GM19023 (cell line): ENCODE data around the gene TMEM186.
A peak's percentile ranks its signal among the peaks of the same experiment; 100 is the strongest.
"Not testable (repeated sequence)": the region's sequence is repeated elsewhere in the genome, so short reads cannot be mapped to it uniquely, and the experiment has no call there.

Source experiments
- ATAC-seq: cut with Tn5 transposase; IDR thresholded peaks from one replicate; pipeline ENCODE4 v1.9.1; 2021; ENCODE audit warnings: mild to moderate bottlenecking, moderate library complexity; ENCODE audit not compliant: unreplicated experiment

TMEM186 gene

DNA sequence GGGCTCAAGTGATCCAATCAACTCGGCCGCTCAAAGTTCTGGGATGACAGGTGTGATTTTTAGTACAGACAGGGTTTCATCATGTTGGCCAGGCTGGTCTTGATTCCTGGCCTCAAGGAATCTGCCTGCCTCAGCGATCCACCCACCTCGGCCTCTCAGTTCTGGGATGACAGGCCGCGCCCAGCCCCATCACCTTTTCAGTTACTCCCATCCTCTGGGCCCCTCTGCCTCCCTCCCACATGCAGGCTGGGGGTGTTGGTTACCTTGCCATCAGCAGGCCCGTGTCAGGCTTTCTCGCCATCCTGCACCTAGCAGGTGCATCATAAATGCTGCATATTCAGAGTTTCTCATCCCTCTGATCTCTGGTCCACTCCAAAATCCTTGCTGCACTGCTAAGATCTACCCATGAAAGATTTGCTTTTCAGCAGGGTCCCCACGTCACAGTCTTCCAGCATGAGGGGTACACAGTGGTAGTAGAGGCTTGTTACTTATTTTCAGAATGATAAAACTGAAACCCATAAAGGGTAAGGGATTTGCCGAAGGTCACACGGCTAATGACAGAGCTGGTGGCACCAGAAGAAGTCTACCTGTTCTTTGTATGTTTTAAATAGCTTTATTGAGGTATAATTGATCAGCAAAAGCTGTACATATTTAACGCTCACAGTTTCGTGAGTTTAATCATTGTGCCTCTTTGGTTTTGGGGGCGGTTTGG lies 16.8 kb upstream of the TMEM186 start:
- ATAC-seq = no peak

DNA sequence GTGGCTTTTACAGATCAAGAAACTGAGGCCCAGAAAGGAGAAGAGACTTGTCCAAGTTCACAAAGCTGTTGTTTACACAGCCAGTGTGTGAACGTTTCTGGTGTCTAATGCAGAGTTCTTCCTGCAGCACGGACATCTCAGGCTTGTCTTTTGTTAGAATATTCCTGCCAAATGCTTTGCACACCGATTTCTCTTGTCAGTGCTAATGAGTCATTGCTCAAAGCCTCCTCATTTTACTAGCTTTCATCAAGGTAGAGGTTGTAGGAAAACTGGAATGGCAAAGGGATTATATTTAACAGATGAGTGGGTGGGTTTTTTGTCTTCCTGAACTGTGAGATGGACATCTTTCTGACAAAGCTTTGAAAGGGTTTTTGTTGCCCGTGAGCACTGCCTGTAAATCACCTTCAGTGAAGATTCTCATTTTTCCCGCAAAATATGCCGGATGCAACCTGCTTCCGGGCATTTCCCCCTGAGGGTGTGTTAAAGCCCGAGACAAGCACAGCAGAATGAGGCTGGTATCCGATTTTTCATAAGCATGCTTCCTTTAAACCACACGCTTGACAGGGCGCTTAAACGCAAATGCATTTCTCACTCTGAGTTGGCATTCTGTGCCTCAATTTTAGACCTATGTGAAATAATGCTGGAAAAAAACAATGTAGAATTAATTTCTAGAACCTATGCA lies 14.9 kb upstream of the TMEM186 start:
- no peak for ATAC-seq

- ATAC-seq = no peak
Measured at GRCh38 chr16:8808613-8809353, 11.3 kb upstream of the TMEM186 start.

DNA sequence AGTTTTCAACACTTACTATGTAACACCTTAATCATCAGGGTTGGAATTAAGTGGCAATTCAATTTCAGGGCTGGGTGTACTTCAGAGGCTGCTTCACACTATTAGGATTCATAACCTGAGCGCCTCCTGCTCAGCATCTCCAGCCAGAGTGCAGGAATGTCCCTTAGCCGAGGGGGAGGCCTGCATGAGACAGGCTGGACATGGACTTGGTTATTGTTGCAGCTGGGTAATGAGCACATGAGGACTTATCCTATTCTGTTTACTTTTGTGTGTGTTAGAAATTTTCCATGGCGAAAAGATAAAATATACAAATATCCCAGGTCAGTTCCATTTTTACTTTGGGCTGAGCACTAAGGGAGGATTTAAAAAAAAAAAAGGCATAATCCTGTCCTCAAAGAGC lies 10.6 kb upstream of the TMEM186 start:
- no peak for ATAC-seq

DNA sequence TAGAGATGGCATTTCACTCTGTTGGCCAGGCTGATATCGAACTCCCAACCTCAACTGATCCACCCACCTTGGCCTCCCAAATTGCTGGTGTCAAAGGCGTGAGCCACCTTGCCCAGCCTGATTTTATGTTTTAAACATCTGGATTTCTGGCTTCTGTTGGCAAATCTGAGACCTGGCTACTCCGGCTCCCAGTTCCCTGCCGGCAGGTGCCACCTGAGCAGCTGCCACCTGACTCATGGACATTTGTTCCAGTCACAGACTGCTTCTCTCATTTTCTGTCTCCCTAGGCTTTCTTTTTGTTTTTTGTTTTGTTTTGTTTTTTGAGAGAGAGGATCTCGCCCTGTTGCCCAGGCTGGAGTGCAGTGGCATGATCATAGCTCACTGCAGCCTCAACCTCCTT lies 9.8 kb upstream of the TMEM186 start:
- no peak for ATAC-seq

- ATAC-seq = no peak
Measured at GRCh38 chr16:8806272-8806983, 9.0 kb upstream of the TMEM186 start.

GRCh38 chr16:8804313-8804712 lies 6.9 kb upstream of the TMEM186 start:
- no peak for ATAC-seq

GRCh38 chr16:8803733-8804132 lies 6.3 kb upstream of the TMEM186 start:
- not testable (repeated sequence) for ATAC-seq

DNA sequence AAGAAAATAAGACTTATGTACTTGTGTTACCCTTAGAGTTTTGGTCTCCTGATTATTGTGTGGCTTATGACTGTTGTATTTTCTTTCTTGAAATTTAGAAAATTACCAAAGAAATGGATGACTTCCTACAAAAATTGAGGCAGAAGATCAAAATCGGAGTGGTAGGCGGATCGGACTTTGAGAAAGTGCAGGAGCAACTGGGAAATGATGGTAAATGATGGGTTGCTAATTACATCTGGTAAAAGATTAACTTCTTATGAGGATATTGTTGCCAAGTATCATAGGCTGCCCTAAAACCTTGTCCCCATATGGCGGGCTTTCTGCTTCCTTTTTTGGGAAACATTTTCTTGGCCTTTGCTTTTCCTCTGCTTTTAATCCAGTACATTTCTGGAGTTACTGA lies 4.3 kb upstream of the TMEM186 start:
- ATAC-seq = no peak

- ATAC-seq = no peak
Measured at GRCh38 chr16:8798535-8799157, 1.2 kb upstream of the TMEM186 start.

- ATAC-seq = peak; percentile 2
Measured at GRCh38 chr16:8798174-8798527, 712 bp upstream of the TMEM186 start.

DNA sequence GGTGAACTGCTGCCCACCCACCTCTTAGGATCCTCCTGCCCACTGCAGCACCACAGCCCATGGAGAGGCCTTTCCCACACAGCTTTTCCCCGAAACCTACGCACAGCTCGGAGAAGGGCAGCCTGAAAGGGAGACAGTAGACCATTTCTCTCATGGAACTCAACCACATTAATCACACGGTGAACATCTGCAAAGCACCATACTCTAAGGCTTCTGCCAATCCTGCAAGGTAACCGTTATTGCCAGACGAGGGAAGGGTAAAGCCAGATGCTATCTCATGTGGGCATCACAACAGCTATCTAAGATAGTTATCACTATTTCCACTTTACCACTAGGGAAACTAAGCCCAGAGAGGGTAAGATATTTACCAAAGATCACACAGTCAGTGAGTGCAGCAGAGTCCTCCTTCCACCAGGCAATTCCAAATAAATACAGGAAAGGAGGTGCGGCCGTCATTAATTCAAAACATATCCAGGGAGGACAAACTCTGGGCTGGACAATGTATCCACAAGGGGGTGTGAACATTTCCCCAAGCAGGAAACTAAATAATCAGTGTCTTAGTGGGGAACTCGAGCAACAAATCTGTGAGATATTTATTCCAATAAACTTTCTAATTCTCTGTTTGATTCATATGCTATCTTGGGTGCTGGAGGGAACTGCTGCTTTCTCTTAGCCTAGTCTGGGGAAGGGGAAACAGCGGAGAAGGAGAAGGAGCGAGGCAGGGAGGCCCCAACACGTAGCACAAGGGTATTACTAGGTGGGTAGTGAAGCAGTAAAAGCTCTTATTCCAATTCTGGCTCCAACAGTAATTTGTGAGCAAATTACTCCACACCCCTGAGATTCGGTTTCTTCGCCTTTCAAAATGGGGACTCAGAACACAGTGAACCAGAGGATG lies 723 bp downstream of the TMEM186 start:
- no peak for ATAC-seq

DNA sequence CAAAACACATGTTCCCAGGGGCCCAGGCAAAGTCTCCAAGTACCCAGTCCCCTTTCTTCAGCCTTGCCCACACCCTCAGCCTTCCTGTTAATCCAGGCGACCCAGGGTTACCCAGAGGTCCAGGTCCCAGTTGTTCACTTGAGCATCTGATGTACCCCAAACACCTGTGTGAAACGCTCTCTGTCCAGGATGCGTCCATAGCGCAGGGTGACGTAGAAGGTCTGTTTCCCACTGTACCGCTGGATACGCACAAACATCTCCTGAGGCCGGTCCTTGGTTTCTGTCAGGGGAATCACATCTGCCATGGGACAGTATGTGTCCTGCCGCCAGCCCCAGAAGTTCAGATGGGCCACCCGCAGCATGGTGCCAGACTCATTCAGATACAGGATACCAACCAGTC lies 1.6 kb downstream of the TMEM186 start:
- no peak for ATAC-seq

DNA sequence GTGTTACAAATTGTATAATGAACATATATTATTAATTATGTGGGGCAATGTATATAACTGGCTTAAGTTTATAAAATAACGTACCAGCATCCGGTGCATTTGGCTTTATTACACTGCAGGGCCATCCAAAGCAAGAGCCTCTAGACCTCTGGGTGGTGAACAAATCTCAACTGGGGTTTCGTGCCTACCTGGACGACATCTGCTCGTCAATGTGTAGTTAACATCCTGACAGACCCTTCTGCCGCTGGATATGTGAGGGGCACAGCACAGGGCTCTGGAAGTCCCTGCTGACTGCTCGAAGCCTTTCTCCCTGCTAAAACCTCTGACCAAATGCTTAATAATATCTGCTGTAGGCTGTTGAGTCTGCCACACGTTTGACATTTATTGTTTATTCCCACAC lies 2.3 kb downstream of the TMEM186 start:
- ATAC-seq = no peak

DNA sequence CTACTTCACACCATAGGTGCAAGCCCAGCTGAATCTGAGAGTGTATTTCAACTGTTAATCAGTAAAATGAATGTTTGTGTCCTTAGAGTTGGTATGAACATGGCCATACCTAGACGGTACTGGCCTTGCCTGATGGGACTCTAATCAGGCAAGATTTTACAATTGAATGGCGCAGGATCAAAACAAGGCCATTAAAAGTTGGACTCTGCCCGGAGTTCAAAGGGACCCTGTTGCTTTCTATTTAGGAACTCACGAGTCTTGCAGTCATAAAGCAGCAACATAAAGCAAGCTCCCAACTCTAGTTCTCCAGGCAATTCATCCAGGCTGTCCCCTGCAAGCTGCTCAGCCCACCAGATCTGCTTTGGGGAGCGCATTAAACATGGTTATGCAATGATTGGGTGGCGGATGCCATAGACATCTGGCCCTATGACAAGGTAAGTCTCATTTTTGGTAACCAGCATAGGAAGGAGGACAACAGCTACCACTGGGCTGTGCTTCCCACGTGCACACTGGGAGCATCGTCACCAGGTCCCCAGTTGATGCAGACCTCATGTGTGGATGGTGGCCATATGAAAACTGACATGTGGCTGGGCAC lies 8.8 kb downstream of the TMEM186 start:
- no peak for ATAC-seq

- ATAC-seq = not testable (repeated sequence)
Measured at GRCh38 chr16:8786316-8786715, 11.1 kb downstream of the TMEM186 start.

DNA sequence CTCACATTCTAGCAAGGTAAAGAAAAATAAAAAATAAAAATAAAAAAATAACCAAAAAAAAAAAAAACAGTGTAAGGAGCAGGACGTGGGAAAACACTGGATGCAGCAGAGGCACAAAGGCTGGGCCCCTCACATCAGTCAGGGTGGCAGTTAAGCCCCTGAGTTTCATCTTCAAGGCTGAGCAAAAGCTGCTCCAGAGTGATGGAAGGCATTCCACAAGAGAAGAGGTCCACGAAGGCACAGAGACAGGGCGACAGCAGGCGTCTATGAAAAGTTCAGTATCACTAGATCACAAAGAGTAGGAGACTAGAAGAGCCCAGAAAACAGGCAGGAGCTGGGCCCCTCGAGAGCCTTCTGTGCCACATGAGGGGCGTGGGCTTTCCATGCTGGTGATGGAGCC lies 12.0 kb downstream of the TMEM186 start:
- ATAC-seq = no peak

DNA sequence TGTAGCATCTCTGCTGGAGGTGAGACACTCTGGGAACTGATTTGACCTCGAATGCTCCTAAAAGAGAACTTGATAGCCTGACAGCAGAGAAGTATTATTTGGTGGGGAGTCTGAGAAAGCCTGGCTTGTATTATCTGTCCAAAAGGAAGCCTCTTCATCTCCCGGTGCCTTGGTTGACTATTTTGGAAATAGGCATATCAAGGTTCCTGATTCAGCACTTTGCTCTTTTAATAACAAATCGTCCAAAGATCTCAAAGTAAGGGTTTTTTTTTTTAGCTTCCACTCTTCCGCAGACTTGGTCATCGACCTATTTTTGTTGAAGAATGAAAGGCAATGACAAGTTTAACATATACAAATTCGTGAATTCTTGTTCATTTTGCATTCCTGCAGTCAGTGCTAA lies 14.8 kb downstream of the TMEM186 start:
- ATAC-seq = no peak

GRCh38 chr16:8781797-8782196 lies 15.6 kb downstream of the TMEM186 start:
- ATAC-seq = no peak

- ATAC-seq = no peak
Measured at GRCh38 chr16:8777217-8777616, 20.2 kb downstream of the TMEM186 start.
